GM12878 (cell line): ENCODE data around the gene HDDC3.

Experiments
- JUND ChIP-seq: IDR thresholded peaks from 2 replicates; pipeline ENCODE4 v1.6.1; 2012; ENCODE audit warnings: low read depth, mild to moderate bottlenecking, low read length, improper control_type of control experiment, moderate library complexity
- POLR2AphosphoS2 ChIP-seq: IDR thresholded peaks from 2 replicates; pipeline ENCODE4 v1.6.1; 2011; ENCODE audit warnings: low read depth, mild to moderate bottlenecking, low read length, improper control_type of control experiment, moderate library complexity
- POLR2AphosphoS5 ChIP-seq: IDR thresholded peaks from 2 replicates; pipeline ENCODE4 v1.6.1; 2011; ENCODE audit warnings: mild to moderate bottlenecking, low read length, inconsistent platforms
- REST ChIP-seq: IDR thresholded peaks from 2 replicates; pipeline ENCODE4 v1.6.1; 2012; ENCODE audit warnings: mild to moderate bottlenecking, low read depth, low read length
- ZBTB4 ChIP-seq: fragments of 450-650 bp; formaldehyde crosslinking; IDR thresholded peaks from 2 replicates; pipeline ENCODE4 v1.4.0; 2022; ENCODE audit warnings: mild to moderate bottlenecking, moderate library complexity

- TF ChIP-seq POLR2AphosphoS5 = no peak
- TF ChIP-seq ZBTB4 (CRISPR knock-in tag) = no peak
- no peak for TF ChIP-seq POLR2AphosphoS2
- peak; percentile 57; the same call in 1 of the 2 replicates for TF ChIP-seq JUND
- TF ChIP-seq REST = no peak
Measured at GRCh38 chr15:90924375-90924774, 8.0 kb downstream of the HDDC3 start.
